Liver (tissue), 9 donors: Measurements from ENCODE around the gene KCNMA1. TPM values are rescaled to one million over a fixed set of nuclear protein-coding genes. Genes with fewer than 3 reads are reported as not detected.

Source experiments
- DNase-seq: peaks from one replicate; pipeline ENCODE4 v3.0.0-alpha.2; 2017; ENCODE audit warnings: low spot score
- H3K27ac ChIP-seq, 2 donors: one replicate each; pipeline ENCODE4 v1.7.0; 2013; ENCODE audit warnings: inconsistent platforms in 2 of 2, low read length in 2 of 2, control low read depth in 1 of 2, low read depth in 1 of 2, mild to moderate bottlenecking in 1 of 2
- H3K27me3 ChIP-seq, 4 donors: one replicate each; pipeline versions ENCODE4 v1.6.1 to v1.7.0; 2013; ENCODE audit warnings: low read length in 3 of 4, inconsistent platforms in 1 of 4, mild to moderate bottlenecking in 1 of 4, moderate library complexity in 1 of 4; ENCODE audit not compliant: control insufficient read depth in 4 of 4, insufficient read depth in 4 of 4
- H3K36me3 ChIP-seq, 4 donors: one replicate each; pipeline versions ENCODE4 v1.6.1 to v1.7.0; 2013; ENCODE audit warnings: low read length in 3 of 4, mild to moderate bottlenecking in 3 of 4, low read depth in 1 of 4, moderate library complexity in 1 of 4; ENCODE audit not compliant: control insufficient read depth in 4 of 4, insufficient read depth in 3 of 4
- H3K4me1 ChIP-seq, 4 donors: one replicate each; pipeline versions ENCODE4 v1.6.1 to v1.7.0; 2013; ENCODE audit warnings: low read length in 3 of 4, mild to moderate bottlenecking in 3 of 4, moderate library complexity in 1 of 4; ENCODE audit not compliant: control insufficient read depth in 4 of 4, insufficient read depth in 4 of 4
- H3K4me3 ChIP-seq, 3 donors: one replicate each; pipeline versions ENCODE4 v1.6.1 to v1.7.0; 2013; ENCODE audit warnings: low read length in 3 of 3, control low read depth in 1 of 3, low read depth in 1 of 3, mild to moderate bottlenecking in 1 of 3
- H3K9ac ChIP-seq, 2 donors: one replicate each; pipeline ENCODE4 v1.7.0; 2013; ENCODE audit warnings: low read length in 2 of 2, mild to moderate bottlenecking in 2 of 2, moderate library complexity in 2 of 2, control low read depth in 1 of 2, low read depth in 1 of 2
- H3K9me3 ChIP-seq, 4 donors: one replicate each; pipeline versions ENCODE4 v1.6.1 to v1.7.0; 2013; ENCODE audit warnings: low read length in 3 of 4; ENCODE audit not compliant: control insufficient read depth in 4 of 4
- EGR1 ChIP-seq, 2 donors: IDR thresholded peaks; 2 replicates each; pipeline ENCODE4 v1.6.1; 2016 to 2018; ENCODE audit warnings: antibody characterized with exemption in 2 of 2, low read depth in 2 of 2
- FOXA1 ChIP-seq: IDR thresholded peaks from 2 replicates; pipeline ENCODE4 v1.6.1; 2016; ENCODE audit warnings: antibody characterized with exemption
- FOXA2 ChIP-seq: IDR thresholded peaks from 2 replicates; pipeline ENCODE4 v1.6.1; 2016; ENCODE audit warnings: antibody characterized with exemption
- GABPA ChIP-seq, 2 donors: IDR thresholded peaks in 1 of 2; conservative IDR thresholded peaks in 1 of 2; 2 replicates each; pipeline ENCODE4 v1.6.1; 2016; ENCODE audit warnings: antibody characterized with exemption in 2 of 2, mild to moderate bottlenecking in 1 of 2, moderate library complexity in 1 of 2
- HNF4A ChIP-seq, 2 donors: conservative IDR thresholded peaks; 2 replicates each; pipeline ENCODE4 v1.6.1; 2016; ENCODE audit warnings: antibody characterized with exemption in 2 of 2, mild to moderate bottlenecking in 2 of 2
- HNF4G ChIP-seq: IDR thresholded peaks from 2 replicates; pipeline ENCODE4 v1.6.1; 2016; ENCODE audit warnings: antibody characterized with exemption
- JUND ChIP-seq, 2 donors: IDR thresholded peaks; 2 replicates each; pipeline ENCODE4 v1.6.1; 2016; ENCODE audit warnings: antibody characterized with exemption in 2 of 2
- NR2F2 ChIP-seq: IDR thresholded peaks from 2 replicates; pipeline ENCODE4 v1.6.1; 2016; ENCODE audit warnings: antibody characterized with exemption
- RAD21 ChIP-seq, 2 donors: IDR thresholded peaks; 2 replicates each; pipeline ENCODE4 v1.6.1; 2016; ENCODE audit warnings: antibody characterized with exemption in 2 of 2, mild to moderate bottlenecking in 2 of 2
- RXRA ChIP-seq, 2 donors: IDR thresholded peaks; 2 replicates each; pipeline ENCODE4 v1.6.1; 2017 to 2018; ENCODE audit warnings: antibody characterized with exemption in 2 of 2, mild to moderate bottlenecking in 1 of 2
- SP1 ChIP-seq: IDR thresholded peaks from 2 replicates; pipeline ENCODE4 v1.6.1; 2018; ENCODE audit warnings: antibody characterized with exemption, mild to moderate bottlenecking
- TAF1 ChIP-seq: conservative IDR thresholded peaks from 2 replicates; pipeline ENCODE4 v1.6.1; 2016; ENCODE audit warnings: antibody characterized with exemption, mild to moderate bottlenecking
- YY1 ChIP-seq: IDR thresholded peaks from 2 replicates; pipeline ENCODE4 v1.6.1; 2016; ENCODE audit warnings: antibody characterized with exemption, mild to moderate bottlenecking
- WGBS: extraction: QIAGEN DNeasy Blood & Tissue Kit; methylation state at CpG from one replicate; pipeline ENCODE4 v1.1.7; 2013; 5-methylcytosine and 5-hydroxymethylcytosine counted together
- polyA plus RNA-seq, 2 donors: library from polyadenylated mRNA; stranded (reverse) in 1 of 2; unstranded in 1 of 2; fragments of 200-250 nt in 1 of 2; fragments of >200 nt in 1 of 2; fragmentation: Nextera tagmentation in 1 of 2; extraction: Ambion mirVana in 1 of 2; gene quantifications; one replicate each; pipeline versions ENCODE4 v1.2.1 to v1.2.3, GENCODE V29; 2013 to 2015
- total RNA-seq, 2 donors: library from RNA; depleted of rRNA; stranded (reverse); fragments of >200 nt; gene quantifications; one replicate each; pipeline ENCODE4 v1.2.3, GENCODE V29; 2014
- TF ChIP-seq, protein P1 (sequence below): IDR thresholded peaks from 2 replicates; pipeline ENCODE4 v1.6.1; 2016; ENCODE audit warnings: antibody characterized with exemption
- TF ChIP-seq, protein P2 (sequence below): fragments of 150-350 bp; IDR thresholded peaks from 2 replicates; pipeline ENCODE4 v1.5.1; 2017; ENCODE audit warnings: improper control_type of control experiment, low read depth, low read length; ENCODE audit not compliant: missing input control
- TF ChIP-seq, protein P3 (sequence below): IDR thresholded peaks from 2 replicates; pipeline ENCODE4 v1.6.1; 2016; ENCODE audit warnings: antibody characterized with exemption
- TF ChIP-seq, protein P4 (sequence below): IDR thresholded peaks from 2 replicates; pipeline ENCODE4 v1.6.1; 2016; ENCODE audit warnings: antibody characterized with exemption, mild to moderate bottlenecking
- TF ChIP-seq, protein P5 (sequence below): IDR thresholded peaks from 2 replicates; pipeline ENCODE4 v1.6.1; 2016; ENCODE audit warnings: antibody characterized with exemption
- donor health status: healthy.
- donor health status: healthy.
- donor health status: healthy.
- donor health status: healthy.
- donor health status: healthy.

KCNMA1 gene
- total and polyA plus RNA-seq, 4 donors: 2.5 to 9.7 (median 4.7) TPM

DNA sequence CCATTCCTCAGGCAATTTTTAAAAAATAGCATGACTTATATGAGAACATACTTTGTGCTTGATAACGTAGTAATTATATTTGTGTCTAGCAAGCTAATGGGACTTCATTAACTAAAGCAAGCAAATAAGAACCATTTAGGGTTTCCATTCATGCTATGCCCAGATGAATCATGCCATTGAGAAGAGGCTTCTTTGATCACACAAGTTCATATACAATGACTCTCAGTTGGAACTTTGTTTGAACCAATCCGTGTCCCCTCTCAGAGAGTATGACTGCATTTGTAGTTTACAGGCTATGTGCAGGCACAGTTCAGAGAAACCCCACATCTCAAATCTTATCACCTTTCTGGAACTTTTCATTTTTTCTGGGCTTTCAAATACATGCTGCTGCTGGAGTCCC, 614.2 kb downstream of the KCNMA1 start:
- 95% methylated on average over 2 of the region's 2 CpGs for WGBS
- Histone ChIP-seq H3K27ac (no peak overlapping the region), H3K9ac (no peak overlapping the region), H3K36me3 (no peaks in the 10 kb centered on the region), H3K27me3 (no peaks in the 10 kb centered on the region), H3K4me3 (no peak overlapping the region), H3K9me3 (no peaks in the 10 kb centered on the region), H3K4me1 (peaks cover 0 to 22% (median 20%) of the 10 kb centered on the region in 4 donors)
- no peak for DNase-seq
- TF ChIP-seq JUND (IDR thresholded peaks at IDR 0.05) (no peak), FOXA2 (no peak), RAD21 (IDR thresholded peaks at IDR 0.05) (no peak), NR2F2 (no peak), GABPA (IDR thresholded peaks at IDR 0.05 in 1 of 2, conservative IDR thresholded peaks at IDR 0.05 in 1 of 2) (no peak), EGR1 (IDR thresholded peaks at IDR 0.05; ENCODE audit: low read depth in 2 of 2) (no peak), HNF4G (no peak), SP1 (no peak), RXRA (IDR thresholded peaks at IDR 0.05) (no peak), YY1 (no peak), TAF1 (no peak), FOXA1 (no peak), HNF4A (conservative IDR thresholded peaks at IDR 0.05) (no peak)
- TF ChIP-seq, protein P1, sequence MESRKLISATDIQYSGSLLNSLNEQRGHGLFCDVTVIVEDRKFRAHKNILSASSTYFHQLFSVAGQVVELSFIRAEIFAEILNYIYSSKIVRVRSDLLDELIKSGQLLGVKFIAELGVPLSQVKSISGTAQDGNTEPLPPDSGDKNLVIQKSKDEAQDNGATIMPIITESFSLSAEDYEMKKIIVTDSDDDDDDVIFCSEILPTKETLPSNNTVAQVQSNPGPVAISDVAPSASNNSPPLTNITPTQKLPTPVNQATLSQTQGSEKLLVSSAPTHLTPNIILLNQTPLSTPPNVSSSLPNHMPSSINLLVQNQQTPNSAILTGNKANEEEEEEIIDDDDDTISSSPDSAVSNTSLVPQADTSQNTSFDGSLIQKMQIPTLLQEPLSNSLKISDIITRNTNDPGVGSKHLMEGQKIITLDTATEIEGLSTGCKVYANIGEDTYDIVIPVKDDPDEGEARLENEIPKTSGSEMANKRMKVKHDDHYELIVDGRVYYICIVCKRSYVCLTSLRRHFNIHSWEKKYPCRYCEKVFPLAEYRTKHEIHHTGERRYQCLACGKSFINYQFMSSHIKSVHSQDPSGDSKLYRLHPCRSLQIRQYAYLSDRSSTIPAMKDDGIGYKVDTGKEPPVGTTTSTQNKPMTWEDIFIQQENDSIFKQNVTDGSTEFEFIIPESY: no peak
- TF ChIP-seq, protein P2, sequence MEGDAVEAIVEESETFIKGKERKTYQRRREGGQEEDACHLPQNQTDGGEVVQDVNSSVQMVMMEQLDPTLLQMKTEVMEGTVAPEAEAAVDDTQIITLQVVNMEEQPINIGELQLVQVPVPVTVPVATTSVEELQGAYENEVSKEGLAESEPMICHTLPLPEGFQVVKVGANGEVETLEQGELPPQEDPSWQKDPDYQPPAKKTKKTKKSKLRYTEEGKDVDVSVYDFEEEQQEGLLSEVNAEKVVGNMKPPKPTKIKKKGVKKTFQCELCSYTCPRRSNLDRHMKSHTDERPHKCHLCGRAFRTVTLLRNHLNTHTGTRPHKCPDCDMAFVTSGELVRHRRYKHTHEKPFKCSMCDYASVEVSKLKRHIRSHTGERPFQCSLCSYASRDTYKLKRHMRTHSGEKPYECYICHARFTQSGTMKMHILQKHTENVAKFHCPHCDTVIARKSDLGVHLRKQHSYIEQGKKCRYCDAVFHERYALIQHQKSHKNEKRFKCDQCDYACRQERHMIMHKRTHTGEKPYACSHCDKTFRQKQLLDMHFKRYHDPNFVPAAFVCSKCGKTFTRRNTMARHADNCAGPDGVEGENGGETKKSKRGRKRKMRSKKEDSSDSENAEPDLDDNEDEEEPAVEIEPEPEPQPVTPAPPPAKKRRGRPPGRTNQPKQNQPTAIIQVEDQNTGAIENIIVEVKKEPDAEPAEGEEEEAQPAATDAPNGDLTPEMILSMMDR: no peak
- TF ChIP-seq, protein P3, sequence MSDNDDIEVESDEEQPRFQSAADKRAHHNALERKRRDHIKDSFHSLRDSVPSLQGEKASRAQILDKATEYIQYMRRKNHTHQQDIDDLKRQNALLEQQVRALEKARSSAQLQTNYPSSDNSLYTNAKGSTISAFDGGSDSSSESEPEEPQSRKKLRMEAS: no peak
- TF ChIP-seq, protein P4, sequence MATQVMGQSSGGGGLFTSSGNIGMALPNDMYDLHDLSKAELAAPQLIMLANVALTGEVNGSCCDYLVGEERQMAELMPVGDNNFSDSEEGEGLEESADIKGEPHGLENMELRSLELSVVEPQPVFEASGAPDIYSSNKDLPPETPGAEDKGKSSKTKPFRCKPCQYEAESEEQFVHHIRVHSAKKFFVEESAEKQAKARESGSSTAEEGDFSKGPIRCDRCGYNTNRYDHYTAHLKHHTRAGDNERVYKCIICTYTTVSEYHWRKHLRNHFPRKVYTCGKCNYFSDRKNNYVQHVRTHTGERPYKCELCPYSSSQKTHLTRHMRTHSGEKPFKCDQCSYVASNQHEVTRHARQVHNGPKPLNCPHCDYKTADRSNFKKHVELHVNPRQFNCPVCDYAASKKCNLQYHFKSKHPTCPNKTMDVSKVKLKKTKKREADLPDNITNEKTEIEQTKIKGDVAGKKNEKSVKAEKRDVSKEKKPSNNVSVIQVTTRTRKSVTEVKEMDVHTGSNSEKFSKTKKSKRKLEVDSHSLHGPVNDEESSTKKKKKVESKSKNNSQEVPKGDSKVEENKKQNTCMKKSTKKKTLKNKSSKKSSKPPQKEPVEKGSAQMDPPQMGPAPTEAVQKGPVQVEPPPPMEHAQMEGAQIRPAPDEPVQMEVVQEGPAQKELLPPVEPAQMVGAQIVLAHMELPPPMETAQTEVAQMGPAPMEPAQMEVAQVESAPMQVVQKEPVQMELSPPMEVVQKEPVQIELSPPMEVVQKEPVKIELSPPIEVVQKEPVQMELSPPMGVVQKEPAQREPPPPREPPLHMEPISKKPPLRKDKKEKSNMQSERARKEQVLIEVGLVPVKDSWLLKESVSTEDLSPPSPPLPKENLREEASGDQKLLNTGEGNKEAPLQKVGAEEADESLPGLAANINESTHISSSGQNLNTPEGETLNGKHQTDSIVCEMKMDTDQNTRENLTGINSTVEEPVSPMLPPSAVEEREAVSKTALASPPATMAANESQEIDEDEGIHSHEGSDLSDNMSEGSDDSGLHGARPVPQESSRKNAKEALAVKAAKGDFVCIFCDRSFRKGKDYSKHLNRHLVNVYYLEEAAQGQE: no peak
- TF ChIP-seq, protein P5, sequence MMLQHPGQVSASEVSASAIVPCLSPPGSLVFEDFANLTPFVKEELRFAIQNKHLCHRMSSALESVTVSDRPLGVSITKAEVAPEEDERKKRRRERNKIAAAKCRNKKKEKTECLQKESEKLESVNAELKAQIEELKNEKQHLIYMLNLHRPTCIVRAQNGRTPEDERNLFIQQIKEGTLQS: no peak
